ENCODE results near the gene EZR. TPM values are rescaled to one million over a fixed set of nuclear protein-coding genes. Genes with fewer than 3 reads are reported as not detected.

EZR gene
- total RNA-seq, 1 experiment from 2014 or later, result 1,402 TPM

DNA sequence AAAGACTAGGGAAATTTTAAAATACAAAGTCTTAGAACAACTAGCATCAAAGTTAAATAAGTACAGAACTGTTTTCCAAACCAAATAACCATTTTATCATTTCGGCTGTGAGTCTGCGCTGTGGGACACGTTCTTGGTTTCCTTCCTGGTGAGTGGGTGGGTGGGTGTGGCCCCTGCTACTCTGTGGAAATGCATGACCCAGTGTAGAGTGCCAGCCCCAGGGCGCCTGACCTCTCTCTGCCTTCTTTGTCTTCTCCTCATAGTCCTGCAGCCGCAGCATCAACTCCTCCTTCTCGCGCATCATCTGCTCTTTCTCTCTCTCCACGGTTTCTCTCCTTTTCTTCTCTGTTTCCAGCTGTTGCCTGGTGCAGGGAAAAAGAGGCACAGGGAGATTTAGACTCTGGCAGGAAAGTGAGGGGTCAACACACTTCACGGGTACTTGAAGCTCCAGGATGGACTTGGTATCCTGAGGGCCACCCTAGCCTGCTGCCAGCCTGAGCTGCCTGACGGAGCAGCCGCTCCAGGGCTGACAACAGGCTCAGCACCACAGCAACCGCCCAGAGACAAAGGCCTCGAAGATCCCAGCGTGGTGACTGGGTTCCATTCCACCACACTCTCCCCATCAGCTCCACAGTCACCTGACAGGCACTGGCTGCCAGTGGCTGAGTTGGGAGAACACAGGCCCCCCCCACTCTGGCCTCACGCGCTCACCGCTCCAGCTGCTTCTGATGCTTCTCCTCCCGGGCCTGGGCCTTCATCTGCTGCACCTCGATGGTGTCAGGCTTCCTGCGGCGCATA is 48.4 kb downstream of the EZR start (continued):
- TF ChIP-seq EZH2 (IDR thresholded peaks at IDR 0.05), result no peak

DNA sequence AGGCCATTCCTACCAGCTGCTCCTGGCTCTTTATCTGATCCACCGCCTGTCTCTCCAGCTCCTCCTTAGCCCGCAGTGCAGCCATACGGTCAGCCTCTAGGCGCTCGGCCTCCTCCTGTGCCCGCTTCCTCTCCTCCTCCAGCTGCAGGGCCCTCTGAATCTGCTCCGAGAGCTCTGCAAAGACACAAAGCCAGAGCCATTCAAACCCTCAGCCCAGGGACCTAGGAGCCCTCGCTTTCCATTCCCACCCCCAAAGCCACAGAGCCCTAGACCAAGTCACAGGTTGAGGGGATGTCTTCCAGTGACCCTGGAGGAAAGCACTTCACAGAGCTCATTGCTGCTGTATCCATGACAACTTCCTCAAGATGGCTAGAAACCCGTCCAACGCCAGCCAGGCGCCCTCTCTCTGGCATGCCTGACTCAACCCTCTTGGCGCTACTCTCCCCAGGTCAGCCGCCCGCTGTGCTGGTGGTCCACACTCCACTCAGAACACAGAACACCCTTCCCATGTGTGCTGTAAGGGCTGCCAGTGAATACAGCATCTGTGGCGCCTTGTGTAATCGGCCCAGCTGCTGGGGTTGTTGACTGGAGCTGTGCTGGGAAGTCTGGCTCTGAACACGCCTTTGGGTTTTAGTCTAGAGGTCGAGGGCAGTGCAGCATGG is 49.3 kb downstream of the EZR start:
- Histone ChIP-seq H4K20me1 (ENCODE audit: insufficient read depth) (peaks cover 29% of the 10 kb centered on the region; the same call in 1 of the 2 replicates), H3K36me3 (ENCODE audit: control insufficient read depth in 1 of 2, insufficient read depth in 2 of 2, low read length in 2 of 2) (peaks cover 66 to 96% of the 10 kb centered on the region in 2 experiments), H3K4me2 (ENCODE audit: low read length) (no peak overlapping the region), H2AFZ (ENCODE audit: low read depth, low read length, poor library complexity, severe bottlenecking) (no peak overlapping the region), H3K27me3 (ENCODE audit: insufficient read depth, low read length) (no peaks in the 10 kb centered on the region), H3K79me2 (ENCODE audit: insufficient read depth, low read length) (peaks cover 82% of the 10 kb centered on the region), H3K9me3 (ENCODE audit: control insufficient read depth in 1 of 2, insufficient read depth in 1 of 2, low read depth in 1 of 2, low read length in 2 of 2) (no peaks in the 10 kb centered on the region), H3K4me3 (replicated peaks in 1 of 2; ENCODE audit: low read depth in 1 of 2, low read length in 2 of 2) (no peak overlapping the region), H3K27ac (ENCODE audit: low read depth, low read length) (peak overlapping the region; percentile 57), H3K4me1 (ENCODE audit: control insufficient read depth in 1 of 2, insufficient read depth in 2 of 2, low read length in 2 of 2) (peaks cover 13 to 100% of the 10 kb centered on the region in 2 experiments), H3K9ac (ENCODE audit: low read length) (peak overlapping the region; percentile 18), H3K9me2 (ENCODE audit: insufficient read depth) (no peaks in the 10 kb centered on the region)
- TF ChIP-seq EGR1 (IDR thresholded peaks at IDR 0.05; ENCODE audit: low read depth), result no peak
- TF ChIP-seq YY1 (IDR thresholded peaks at IDR 0.05; ENCODE audit: extremely low read depth, insufficient replicate concordance, low read depth, low read length), result no peak
- TF ChIP-seq JUND (IDR thresholded peaks at IDR 0.05), result no peak
- TF ChIP-seq POLR2A (IDR thresholded peaks at IDR 0.05; ENCODE audit: borderline replicate concordance, extremely low read depth, insufficient read depth, insufficient read length), result no peak
- TF ChIP-seq CBX3 (IDR thresholded peaks at IDR 0.05; ENCODE audit: low read depth), result no peak
- TF ChIP-seq, protein P1, sequence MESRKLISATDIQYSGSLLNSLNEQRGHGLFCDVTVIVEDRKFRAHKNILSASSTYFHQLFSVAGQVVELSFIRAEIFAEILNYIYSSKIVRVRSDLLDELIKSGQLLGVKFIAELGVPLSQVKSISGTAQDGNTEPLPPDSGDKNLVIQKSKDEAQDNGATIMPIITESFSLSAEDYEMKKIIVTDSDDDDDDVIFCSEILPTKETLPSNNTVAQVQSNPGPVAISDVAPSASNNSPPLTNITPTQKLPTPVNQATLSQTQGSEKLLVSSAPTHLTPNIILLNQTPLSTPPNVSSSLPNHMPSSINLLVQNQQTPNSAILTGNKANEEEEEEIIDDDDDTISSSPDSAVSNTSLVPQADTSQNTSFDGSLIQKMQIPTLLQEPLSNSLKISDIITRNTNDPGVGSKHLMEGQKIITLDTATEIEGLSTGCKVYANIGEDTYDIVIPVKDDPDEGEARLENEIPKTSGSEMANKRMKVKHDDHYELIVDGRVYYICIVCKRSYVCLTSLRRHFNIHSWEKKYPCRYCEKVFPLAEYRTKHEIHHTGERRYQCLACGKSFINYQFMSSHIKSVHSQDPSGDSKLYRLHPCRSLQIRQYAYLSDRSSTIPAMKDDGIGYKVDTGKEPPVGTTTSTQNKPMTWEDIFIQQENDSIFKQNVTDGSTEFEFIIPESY (IDR thresholded peaks at IDR 0.05; ENCODE audit: extremely low read depth, insufficient replicate concordance, low read length), result no peak
- TF ChIP-seq CEBPB (IDR thresholded peaks at IDR 0.05; ENCODE audit: low read depth), result no peak
- TF ChIP-seq, protein P2, sequence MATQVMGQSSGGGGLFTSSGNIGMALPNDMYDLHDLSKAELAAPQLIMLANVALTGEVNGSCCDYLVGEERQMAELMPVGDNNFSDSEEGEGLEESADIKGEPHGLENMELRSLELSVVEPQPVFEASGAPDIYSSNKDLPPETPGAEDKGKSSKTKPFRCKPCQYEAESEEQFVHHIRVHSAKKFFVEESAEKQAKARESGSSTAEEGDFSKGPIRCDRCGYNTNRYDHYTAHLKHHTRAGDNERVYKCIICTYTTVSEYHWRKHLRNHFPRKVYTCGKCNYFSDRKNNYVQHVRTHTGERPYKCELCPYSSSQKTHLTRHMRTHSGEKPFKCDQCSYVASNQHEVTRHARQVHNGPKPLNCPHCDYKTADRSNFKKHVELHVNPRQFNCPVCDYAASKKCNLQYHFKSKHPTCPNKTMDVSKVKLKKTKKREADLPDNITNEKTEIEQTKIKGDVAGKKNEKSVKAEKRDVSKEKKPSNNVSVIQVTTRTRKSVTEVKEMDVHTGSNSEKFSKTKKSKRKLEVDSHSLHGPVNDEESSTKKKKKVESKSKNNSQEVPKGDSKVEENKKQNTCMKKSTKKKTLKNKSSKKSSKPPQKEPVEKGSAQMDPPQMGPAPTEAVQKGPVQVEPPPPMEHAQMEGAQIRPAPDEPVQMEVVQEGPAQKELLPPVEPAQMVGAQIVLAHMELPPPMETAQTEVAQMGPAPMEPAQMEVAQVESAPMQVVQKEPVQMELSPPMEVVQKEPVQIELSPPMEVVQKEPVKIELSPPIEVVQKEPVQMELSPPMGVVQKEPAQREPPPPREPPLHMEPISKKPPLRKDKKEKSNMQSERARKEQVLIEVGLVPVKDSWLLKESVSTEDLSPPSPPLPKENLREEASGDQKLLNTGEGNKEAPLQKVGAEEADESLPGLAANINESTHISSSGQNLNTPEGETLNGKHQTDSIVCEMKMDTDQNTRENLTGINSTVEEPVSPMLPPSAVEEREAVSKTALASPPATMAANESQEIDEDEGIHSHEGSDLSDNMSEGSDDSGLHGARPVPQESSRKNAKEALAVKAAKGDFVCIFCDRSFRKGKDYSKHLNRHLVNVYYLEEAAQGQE (IDR thresholded peaks at IDR 0.05; ENCODE audit: low read depth), result no peak
- TF ChIP-seq, protein P3, sequence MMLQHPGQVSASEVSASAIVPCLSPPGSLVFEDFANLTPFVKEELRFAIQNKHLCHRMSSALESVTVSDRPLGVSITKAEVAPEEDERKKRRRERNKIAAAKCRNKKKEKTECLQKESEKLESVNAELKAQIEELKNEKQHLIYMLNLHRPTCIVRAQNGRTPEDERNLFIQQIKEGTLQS (IDR thresholded peaks at IDR 0.05), result no peak
- ChIA-PET CTCF (interaction anchor here (1.1 to 2.5 kb wide), 4 partner anchors 23 to 365 kb away, joined by 3 to 11 read pairs (median 4); no protein-coding TSS in a partner anchor), POLR2A (no interaction called here), RAD21 (ENCODE audit: low non-redundant PET in 1 of 2, low total read pairs in 2 of 2, uncharacterized antibody in 2 of 2, unreplicated experiment in 2 of 2) (no interaction called here)
- intact Hi-C loops (cut with micrococcal nuclease), result loop anchor here (10.0 kb wide), 1 partner anchor 335 kb away; no protein-coding TSS in a partner anchor
- no peak for ATAC-seq
- no peak for DNase-seq (ENCODE audit: low read depth, low spot score)
- BruUV-seq (replicated peaks), result no TSS peak

Measured in HCT116 (cell line).